WTC11 (cell line): ENCODE results near the gene CDKN2B. TPM values are rescaled to one million over a fixed set of nuclear protein-coding genes. Genes with fewer than 3 reads are reported as not detected.

Experiments
- ATAC-seq: fragments of 200-7000 bp; cut with Tn5 transposase; 2 replicates; pipeline ENCODE4 v1.10.0; 2021; ENCODE audit warnings: mild to moderate bottlenecking, moderate library complexity
- CTCF ChIA-PET: fragments of 300-600 bp; sonication (Branson Sonifier 250); formaldehyde crosslinking; loops from one replicate; lab custom pipeline; 2021; ENCODE audit warnings: antibody characterized with exemption; lab: Charles Lee
- POLR2A ChIA-PET: fragments of 350-600 bp; sonication (Branson Sonifier 250); formaldehyde crosslinking; loops from one replicate; lab custom pipeline; 2021; ENCODE audit warnings: antibody characterized with exemption; lab: Charles Lee
- DNase-seq: peaks from one replicate; pipeline ENCODE4 v3.0.0; 2021; ENCODE audit warnings: low spot score
- H3K27ac Mint-ChIP-seq: 2 replicates; pipeline ENCODE4 v1.8.0; 2021; ENCODE audit warnings: mixed read lengths
- H3K27me3 Mint-ChIP-seq: 2 replicates; pipeline ENCODE4 v1.8.0; 2021; ENCODE audit warnings: low read depth, mild to moderate bottlenecking, moderate library complexity, mixed read lengths
- H3K36me3 Mint-ChIP-seq: 2 replicates; pipeline ENCODE4 v1.8.0; 2021; ENCODE audit warnings: mixed read lengths
- H3K4me1 Mint-ChIP-seq: 2 replicates; pipeline ENCODE4 v1.8.0; 2022; ENCODE audit warnings: mixed read lengths
- H3K4me3 Mint-ChIP-seq: 2 replicates; pipeline ENCODE4 v1.8.0; 2021; ENCODE audit warnings: mild to moderate bottlenecking, moderate library complexity, mixed read lengths
- H3K9me3 Mint-ChIP-seq: 2 replicates; pipeline ENCODE4 v1.8.0; 2021; ENCODE audit warnings: mixed read lengths
- ATF1 ChIP-seq: sonication (generic); formaldehyde crosslinking; IDR thresholded peaks from 2 replicates; pipeline ENCODE4 v1.8.1; 2023; ENCODE audit warnings: mild to moderate bottlenecking, moderate library complexity, missing genetic modification reagents
- CBFB ChIP-seq: sonication (generic); formaldehyde crosslinking; IDR thresholded peaks from 2 replicates; pipeline ENCODE4 v1.8.1; 2022; ENCODE audit warnings: mild to moderate bottlenecking, low read depth, missing genetic modification reagents
- CREB1 ChIP-seq: sonication (generic); formaldehyde crosslinking; IDR thresholded peaks from 2 replicates; pipeline ENCODE4 v1.8.0; 2023; ENCODE audit warnings: mild to moderate bottlenecking, missing genetic modification reagents
- HMGA2 ChIP-seq: fragments of 250-450 bp; sonication (Bioruptor Pico); IDR thresholded peaks from 2 replicates; pipeline ENCODE4 v1.4.0; 2021; ENCODE audit warnings: mild to moderate bottlenecking, moderate library complexity
- JAZF1 ChIP-seq: fragments of 250-450 bp; sonication (Bioruptor Pico); IDR thresholded peaks from 2 replicates; pipeline ENCODE4 v1.9.0; 2021; ENCODE audit warnings: moderate library complexity, mild to moderate bottlenecking, inconsistent platforms
- MYBL2 ChIP-seq: sonication (generic); formaldehyde crosslinking; IDR thresholded peaks from 2 replicates; pipeline ENCODE4 v1.8.1; 2023; ENCODE audit warnings: mild to moderate bottlenecking, moderate library complexity, missing genetic modification reagents
- NR2C2 ChIP-seq: sonication (generic); formaldehyde crosslinking; IDR thresholded peaks from 2 replicates; pipeline ENCODE4 v1.8.0; 2022; ENCODE audit warnings: mild to moderate bottlenecking, missing genetic modification reagents
- NR3C1 ChIP-seq: sonication (generic); formaldehyde crosslinking; conservative IDR thresholded peaks from 2 replicates; pipeline ENCODE4 v1.8.1; 2023; ENCODE audit warnings: low read depth, mild to moderate bottlenecking, missing genetic modification reagents
- RELA ChIP-seq: sonication (generic); formaldehyde crosslinking; IDR thresholded peaks from 2 replicates; pipeline ENCODE4 v1.8.1; 2022; ENCODE audit warnings: missing genetic modification reagents, mild to moderate bottlenecking, borderline replicate concordance
- ZNF671 ChIP-seq: fragments of 250-450 bp; sonication (Bioruptor Pico); IDR thresholded peaks from 2 replicates; pipeline ENCODE4 v1.8.0; 2021; ENCODE audit warnings: mild to moderate bottlenecking
- total RNA-seq: library from RNA; stranded (reverse); gene quantifications from 3 replicates; pipeline ENCODE4 v1.2.3, GENCODE V29; 2021
- TF ChIP-seq, protein P1 (sequence below): sonication (generic); formaldehyde crosslinking; IDR thresholded peaks from 2 replicates; pipeline ENCODE4 v1.8.1; 2022; ENCODE audit warnings: low read depth, mild to moderate bottlenecking, moderate library complexity, missing genetic modification reagents, borderline replicate concordance
- TF ChIP-seq, protein P2 (sequence below): sonication (generic); formaldehyde crosslinking; IDR thresholded peaks from 2 replicates; pipeline ENCODE4 v1.8.0; 2023; ENCODE audit warnings: missing genetic modification reagents, mild to moderate bottlenecking, borderline replicate concordance
- TF ChIP-seq, protein P3 (sequence below): fragments of 250-450 bp; sonication (Bioruptor Pico); IDR thresholded peaks from 2 replicates; pipeline ENCODE4 v1.9.0; 2021; ENCODE audit warnings: mild to moderate bottlenecking
- TF ChIP-seq, protein P4 (sequence below): fragments of 250-450 bp; sonication (Bioruptor Pico); conservative IDR thresholded peaks from 2 replicates; pipeline ENCODE4 v1.9.0; 2021; ENCODE audit warnings: mild to moderate bottlenecking
- TF ChIP-seq, protein P5 (sequence below): sonication (generic); formaldehyde crosslinking; conservative IDR thresholded peaks from 2 replicates; pipeline ENCODE4 v1.8.1; 2022; ENCODE audit warnings: mild to moderate bottlenecking, missing genetic modification reagents
- TF ChIP-seq, protein P6 (sequence below): fragments of 250-450 bp; sonication (Bioruptor Pico); IDR thresholded peaks from 2 replicates; pipeline ENCODE4 v1.9.0; 2021; ENCODE audit warnings: mild to moderate bottlenecking, borderline replicate concordance
- TF ChIP-seq, protein P7 (sequence below): sonication (generic); formaldehyde crosslinking; IDR thresholded peaks from 2 replicates; pipeline ENCODE4 v1.8.1; 2022; ENCODE audit warnings: missing genetic modification reagents, borderline replicate concordance

The CDKN2B gene
- total RNA-seq, 1 experiment from 2014 or later: 0.13 TPM

DNA sequence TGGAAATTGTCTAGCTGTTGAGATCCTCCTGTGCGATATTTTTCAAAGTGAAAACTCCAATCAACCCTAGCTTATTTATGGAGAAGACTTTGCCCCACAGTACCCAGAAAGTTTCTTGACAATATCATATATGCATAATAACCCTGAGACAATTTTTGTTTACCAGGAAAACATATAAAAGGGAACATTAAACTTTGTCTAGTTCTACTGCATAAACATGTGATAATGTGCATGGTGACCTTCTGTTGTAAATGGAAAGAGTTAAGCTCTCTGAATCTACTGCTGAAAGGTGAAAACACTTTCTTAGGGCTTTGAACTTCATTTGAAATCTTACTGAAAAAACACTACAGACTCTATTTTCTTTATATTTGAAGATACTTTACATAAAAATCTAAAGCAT lies 32.2 kb upstream of the CDKN2B start:
- Mint-ChIP-seq H3K36me3 (no peaks in the 10 kb centered on the region), H3K9me3 (no peaks in the 10 kb centered on the region), H3K4me3 (no peak overlapping the region), H3K27ac (no peak overlapping the region), H3K27me3 (no peaks in the 10 kb centered on the region), H3K4me1 (0 out of 2 replicates have a peak, but pooled peaks cover 6% of the 10 kb centered on the region)
- ATAC-seq (no peak), DNase-seq (no peak)
- CTCF ChIA-PET: interaction anchor here (0.8 to 2.3 kb wide), 4 partner anchors 33 to 202 kb away, joined by 3 to 6 read pairs (median 4); partner anchors contain the start of gene CDKN2B
- TF ChIP-seq, protein P1, sequence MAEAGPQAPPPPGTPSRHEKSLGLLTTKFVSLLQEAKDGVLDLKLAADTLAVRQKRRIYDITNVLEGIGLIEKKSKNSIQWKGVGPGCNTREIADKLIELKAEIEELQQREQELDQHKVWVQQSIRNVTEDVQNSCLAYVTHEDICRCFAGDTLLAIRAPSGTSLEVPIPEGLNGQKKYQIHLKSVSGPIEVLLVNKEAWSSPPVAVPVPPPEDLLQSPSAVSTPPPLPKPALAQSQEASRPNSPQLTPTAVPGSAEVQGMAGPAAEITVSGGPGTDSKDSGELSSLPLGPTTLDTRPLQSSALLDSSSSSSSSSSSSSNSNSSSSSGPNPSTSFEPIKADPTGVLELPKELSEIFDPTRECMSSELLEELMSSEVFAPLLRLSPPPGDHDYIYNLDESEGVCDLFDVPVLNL: no peak
- TF ChIP-seq HMGA2 (CRISPR knock-in tag): no peak
- no peak for TF ChIP-seq CBFB (CRISPR knock-in tag)
- TF ChIP-seq NR2C2 (CRISPR knock-in tag): no peak
- TF ChIP-seq ZNF671 (CRISPR knock-in tag): no peak
- TF ChIP-seq ATF1 (CRISPR knock-in tag): no peak
- no peak for TF ChIP-seq CREB1 (CRISPR knock-in tag)
- TF ChIP-seq, protein P2, sequence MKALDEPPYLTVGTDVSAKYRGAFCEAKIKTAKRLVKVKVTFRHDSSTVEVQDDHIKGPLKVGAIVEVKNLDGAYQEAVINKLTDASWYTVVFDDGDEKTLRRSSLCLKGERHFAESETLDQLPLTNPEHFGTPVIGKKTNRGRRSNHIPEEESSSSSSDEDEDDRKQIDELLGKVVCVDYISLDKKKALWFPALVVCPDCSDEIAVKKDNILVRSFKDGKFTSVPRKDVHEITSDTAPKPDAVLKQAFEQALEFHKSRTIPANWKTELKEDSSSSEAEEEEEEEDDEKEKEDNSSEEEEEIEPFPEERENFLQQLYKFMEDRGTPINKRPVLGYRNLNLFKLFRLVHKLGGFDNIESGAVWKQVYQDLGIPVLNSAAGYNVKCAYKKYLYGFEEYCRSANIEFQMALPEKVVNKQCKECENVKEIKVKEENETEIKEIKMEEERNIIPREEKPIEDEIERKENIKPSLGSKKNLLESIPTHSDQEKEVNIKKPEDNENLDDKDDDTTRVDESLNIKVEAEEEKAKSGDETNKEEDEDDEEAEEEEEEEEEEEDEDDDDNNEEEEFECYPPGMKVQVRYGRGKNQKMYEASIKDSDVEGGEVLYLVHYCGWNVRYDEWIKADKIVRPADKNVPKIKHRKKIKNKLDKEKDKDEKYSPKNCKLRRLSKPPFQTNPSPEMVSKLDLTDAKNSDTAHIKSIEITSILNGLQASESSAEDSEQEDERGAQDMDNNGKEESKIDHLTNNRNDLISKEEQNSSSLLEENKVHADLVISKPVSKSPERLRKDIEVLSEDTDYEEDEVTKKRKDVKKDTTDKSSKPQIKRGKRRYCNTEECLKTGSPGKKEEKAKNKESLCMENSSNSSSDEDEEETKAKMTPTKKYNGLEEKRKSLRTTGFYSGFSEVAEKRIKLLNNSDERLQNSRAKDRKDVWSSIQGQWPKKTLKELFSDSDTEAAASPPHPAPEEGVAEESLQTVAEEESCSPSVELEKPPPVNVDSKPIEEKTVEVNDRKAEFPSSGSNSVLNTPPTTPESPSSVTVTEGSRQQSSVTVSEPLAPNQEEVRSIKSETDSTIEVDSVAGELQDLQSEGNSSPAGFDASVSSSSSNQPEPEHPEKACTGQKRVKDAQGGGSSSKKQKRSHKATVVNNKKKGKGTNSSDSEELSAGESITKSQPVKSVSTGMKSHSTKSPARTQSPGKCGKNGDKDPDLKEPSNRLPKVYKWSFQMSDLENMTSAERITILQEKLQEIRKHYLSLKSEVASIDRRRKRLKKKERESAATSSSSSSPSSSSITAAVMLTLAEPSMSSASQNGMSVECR (CRISPR knock-in tag): no peak
- TF ChIP-seq, protein P3, sequence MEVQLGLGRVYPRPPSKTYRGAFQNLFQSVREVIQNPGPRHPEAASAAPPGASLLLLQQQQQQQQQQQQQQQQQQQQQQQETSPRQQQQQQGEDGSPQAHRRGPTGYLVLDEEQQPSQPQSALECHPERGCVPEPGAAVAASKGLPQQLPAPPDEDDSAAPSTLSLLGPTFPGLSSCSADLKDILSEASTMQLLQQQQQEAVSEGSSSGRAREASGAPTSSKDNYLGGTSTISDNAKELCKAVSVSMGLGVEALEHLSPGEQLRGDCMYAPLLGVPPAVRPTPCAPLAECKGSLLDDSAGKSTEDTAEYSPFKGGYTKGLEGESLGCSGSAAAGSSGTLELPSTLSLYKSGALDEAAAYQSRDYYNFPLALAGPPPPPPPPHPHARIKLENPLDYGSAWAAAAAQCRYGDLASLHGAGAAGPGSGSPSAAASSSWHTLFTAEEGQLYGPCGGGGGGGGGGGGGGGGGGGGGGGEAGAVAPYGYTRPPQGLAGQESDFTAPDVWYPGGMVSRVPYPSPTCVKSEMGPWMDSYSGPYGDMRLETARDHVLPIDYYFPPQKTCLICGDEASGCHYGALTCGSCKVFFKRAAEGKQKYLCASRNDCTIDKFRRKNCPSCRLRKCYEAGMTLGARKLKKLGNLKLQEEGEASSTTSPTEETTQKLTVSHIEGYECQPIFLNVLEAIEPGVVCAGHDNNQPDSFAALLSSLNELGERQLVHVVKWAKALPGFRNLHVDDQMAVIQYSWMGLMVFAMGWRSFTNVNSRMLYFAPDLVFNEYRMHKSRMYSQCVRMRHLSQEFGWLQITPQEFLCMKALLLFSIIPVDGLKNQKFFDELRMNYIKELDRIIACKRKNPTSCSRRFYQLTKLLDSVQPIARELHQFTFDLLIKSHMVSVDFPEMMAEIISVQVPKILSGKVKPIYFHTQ (CRISPR knock-in tag): no peak
- TF ChIP-seq JAZF1: no peak
- TF ChIP-seq MYBL2: no peak
- TF ChIP-seq, protein P4, sequence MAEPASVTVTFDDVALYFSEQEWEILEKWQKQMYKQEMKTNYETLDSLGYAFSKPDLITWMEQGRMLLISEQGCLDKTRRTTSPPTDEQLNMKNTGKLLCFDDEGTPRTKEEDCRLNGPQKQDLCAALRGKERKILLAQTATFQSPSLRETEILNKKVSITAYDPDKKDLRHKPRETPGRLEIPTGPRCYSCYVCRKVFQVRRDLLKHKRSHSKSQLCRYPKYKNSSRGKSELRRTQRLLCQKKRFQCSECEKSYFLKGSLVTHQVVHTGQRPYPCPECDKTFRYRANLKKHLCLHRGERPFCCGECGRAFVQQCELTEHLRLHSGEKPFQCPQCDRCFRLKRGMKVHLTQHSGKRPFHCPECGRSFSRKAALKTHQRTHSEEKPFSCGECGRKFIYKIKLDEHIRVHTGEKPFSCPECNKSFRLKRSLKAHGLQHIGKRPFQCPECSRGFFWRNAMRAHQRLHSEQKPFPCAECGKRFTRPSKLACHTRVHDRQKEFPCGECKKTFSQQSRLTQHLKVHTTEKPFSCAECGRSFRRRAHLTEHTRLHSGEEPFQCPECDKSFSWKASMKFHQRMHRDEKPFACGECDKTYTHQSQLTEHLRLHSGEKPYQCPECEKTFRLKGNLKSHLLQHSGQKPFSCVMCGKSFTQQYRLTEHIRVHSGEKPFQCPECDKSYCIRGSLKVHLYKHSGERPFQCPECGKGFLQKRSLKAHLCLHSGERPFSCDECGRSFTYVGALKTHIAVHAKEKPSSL (CRISPR knock-in tag): no peak
- no peak for TF ChIP-seq NR3C1
- TF ChIP-seq, protein P5, sequence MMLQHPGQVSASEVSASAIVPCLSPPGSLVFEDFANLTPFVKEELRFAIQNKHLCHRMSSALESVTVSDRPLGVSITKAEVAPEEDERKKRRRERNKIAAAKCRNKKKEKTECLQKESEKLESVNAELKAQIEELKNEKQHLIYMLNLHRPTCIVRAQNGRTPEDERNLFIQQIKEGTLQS (CRISPR knock-in tag): no peak
- TF ChIP-seq, protein P6, sequence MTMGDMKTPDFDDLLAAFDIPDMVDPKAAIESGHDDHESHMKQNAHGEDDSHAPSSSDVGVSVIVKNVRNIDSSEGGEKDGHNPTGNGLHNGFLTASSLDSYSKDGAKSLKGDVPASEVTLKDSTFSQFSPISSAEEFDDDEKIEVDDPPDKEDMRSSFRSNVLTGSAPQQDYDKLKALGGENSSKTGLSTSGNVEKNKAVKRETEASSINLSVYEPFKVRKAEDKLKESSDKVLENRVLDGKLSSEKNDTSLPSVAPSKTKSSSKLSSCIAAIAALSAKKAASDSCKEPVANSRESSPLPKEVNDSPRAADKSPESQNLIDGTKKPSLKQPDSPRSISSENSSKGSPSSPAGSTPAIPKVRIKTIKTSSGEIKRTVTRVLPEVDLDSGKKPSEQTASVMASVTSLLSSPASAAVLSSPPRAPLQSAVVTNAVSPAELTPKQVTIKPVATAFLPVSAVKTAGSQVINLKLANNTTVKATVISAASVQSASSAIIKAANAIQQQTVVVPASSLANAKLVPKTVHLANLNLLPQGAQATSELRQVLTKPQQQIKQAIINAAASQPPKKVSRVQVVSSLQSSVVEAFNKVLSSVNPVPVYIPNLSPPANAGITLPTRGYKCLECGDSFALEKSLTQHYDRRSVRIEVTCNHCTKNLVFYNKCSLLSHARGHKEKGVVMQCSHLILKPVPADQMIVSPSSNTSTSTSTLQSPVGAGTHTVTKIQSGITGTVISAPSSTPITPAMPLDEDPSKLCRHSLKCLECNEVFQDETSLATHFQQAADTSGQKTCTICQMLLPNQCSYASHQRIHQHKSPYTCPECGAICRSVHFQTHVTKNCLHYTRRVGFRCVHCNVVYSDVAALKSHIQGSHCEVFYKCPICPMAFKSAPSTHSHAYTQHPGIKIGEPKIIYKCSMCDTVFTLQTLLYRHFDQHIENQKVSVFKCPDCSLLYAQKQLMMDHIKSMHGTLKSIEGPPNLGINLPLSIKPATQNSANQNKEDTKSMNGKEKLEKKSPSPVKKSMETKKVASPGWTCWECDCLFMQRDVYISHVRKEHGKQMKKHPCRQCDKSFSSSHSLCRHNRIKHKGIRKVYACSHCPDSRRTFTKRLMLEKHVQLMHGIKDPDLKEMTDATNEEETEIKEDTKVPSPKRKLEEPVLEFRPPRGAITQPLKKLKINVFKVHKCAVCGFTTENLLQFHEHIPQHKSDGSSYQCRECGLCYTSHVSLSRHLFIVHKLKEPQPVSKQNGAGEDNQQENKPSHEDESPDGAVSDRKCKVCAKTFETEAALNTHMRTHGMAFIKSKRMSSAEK (CRISPR knock-in tag): no peak
- TF ChIP-seq, protein P7, sequence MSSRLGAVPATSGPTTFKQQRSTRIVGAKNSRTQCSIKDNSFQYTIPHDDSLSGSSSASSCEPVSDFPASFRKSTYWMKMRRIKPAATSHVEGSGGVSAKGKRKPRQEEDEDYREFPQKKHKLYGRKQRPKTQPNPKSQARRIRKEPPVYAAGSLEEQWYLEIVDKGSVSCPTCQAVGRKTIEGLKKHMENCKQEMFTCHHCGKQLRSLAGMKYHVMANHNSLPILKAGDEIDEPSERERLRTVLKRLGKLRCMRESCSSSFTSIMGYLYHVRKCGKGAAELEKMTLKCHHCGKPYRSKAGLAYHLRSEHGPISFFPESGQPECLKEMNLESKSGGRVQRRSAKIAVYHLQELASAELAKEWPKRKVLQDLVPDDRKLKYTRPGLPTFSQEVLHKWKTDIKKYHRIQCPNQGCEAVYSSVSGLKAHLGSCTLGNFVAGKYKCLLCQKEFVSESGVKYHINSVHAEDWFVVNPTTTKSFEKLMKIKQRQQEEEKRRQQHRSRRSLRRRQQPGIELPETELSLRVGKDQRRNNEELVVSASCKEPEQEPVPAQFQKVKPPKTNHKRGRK (CRISPR knock-in tag): no peak
- no peak for TF ChIP-seq RELA (CRISPR knock-in tag)
- POLR2A ChIA-PET: no interaction called here
